ENCODE data around the gene MTERF4.

MTERF4 gene, protein sequence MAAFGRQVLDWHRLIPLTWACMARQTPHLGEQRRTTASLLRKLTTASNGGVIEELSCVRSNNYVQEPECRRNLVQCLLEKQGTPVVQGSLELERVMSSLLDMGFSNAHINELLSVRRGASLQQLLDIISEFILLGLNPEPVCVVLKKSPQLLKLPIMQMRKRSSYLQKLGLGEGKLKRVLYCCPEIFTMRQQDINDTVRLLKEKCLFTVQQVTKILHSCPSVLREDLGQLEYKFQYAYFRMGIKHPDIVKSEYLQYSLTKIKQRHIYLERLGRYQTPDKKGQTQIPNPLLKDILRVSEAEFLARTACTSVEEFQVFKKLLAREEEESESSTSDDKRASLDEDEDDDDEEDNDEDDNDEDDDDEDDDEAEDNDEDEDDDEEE

DNA sequence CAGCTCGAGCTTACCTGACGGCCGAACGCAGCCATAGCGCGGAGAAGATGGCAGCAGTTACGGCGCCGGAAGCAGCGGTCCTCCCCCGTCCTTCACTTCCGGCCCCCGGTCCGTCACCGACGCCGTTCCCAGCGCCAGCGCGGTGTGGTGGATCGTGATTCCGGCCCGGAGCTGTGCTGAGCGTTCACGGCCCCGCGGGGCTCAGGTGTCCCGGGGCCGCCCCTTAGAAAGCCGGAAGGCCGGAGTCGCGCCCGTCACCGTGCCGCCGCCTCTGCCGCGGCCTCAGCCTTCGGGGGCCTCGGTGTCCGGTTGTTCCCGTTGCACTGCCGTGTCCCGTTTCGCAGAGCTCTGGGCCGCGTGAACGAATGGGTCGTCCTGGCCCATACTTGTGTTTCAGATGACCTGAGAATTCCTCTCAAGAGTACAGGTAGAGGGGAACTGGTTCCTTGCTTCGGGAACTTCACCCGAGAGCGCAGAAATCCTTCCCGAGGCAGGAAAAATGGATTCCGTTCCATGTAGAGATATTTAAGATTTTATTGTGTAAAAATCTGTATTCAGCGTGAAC lies at the start of gene MTERF4:
Gene MTERF4 (minus strand): TSS at position 49 of the 565 bp plus-strand sequence. CDS start 14 bp downstream, at position 35.
- intact Hi-C loops (cut with DNase I), result loop anchor here (2.0 kb wide), 1 partner anchor 48 kb away; the partner anchor contains the start of gene PPP1R7

DNA sequence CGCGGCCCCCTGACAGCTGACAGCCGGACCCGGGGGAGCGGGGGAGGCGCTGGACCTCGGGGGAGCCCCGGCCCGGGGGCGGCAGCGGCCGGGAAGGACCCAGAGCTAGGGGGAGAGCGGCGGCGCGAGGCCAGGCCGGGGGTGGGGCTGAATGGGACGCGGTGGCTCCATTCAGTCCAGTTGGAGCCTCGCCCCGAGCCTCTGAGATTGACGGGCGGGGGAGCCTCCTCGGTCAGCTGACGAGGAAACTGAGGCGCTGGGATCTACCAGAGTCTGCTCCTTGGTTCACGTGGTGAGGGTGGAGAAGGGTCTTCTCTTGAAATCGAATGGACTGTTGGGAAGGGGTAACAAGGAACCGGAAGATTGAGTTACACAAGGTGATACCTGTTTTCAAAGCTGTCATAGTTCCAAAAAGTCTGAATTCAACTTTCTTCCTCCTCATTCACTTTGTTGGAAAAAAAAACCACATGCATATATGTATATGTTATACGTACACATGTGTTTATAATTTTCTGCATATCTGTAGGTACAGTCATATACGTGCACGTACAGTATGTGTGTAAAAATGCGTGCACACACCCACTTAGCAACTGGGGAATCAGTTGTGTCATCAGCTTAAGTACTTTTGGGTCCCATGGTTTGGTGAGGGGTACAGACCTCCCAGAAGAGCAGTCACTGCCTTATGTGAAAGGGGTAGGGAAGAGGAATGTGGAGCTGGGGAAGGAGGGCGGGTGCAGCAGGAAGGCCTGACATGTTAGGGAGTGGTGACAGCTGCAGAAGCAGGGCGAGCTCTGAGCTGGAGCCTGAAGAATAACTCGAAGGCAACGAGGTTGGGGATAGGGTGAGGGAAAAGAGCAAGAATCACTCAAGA lies 48.8 kb upstream of the MTERF4 start:
- intact Hi-C loops (cut with DNase I), result loop anchor here (2.0 to 10.0 kb wide), 2 partner anchors 48 to 84 kb away; partner anchors contain the start of gene MTERF4
- peak in 9 of 10 donors; percentile 28 to 89 (median 48) for DNase-seq

More for the DNA sequence above, at the start of gene MTERF4:
- DNase-seq, result peak; percentile 79 to 98 (median 89)

DNA sequence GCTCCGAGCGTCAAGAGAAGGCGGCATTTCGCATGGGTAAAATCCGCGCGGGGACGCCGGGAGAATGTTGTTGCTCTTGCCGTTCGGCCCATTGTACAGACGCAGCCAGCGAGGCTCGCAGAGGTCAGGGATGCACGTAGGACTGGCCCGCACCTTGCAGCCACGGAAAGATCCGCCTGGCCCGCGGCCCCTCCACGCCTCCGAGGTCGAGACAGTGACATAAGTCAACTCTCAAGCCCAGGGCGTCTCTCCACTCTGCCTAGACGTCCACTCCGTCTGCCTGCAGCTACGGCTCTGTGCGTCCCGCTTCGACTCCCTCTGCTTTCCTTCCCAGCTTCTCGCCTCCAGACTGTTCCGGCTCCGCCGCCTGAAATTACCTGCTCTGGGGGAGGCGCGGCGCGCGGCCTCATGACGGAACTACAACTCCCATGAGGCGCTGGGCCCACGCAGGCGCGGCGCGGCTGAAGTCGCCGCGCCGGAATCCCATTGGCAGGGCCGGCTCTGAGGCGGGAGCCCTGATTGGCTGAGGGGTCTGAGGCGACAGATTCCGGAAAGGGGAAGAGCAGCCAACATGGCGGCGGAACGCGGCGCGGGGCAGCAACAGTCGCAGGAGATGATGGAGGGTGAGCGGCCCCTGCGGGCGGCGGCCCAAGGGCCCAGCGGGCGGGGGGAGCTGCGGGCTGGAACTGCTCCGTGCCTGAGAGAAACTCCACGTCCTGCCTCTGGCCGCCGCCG lies 48.0 kb upstream of the MTERF4 start, which contains the start of gene PPP1R7:
Gene PPP1R7 (plus strand): TSS at position 543 of the 735 bp plus-strand sequence. CDS start 29 bp downstream, at position 572.
- peak; percentile 90 to 99 (median 94) for DNase-seq
- intact Hi-C loops (cut with DNase I), result loop anchor here (2.0 to 10.0 kb wide), 2 partner anchors 47 to 85 kb away; partner anchors contain the start of gene MTERF4

DNA sequence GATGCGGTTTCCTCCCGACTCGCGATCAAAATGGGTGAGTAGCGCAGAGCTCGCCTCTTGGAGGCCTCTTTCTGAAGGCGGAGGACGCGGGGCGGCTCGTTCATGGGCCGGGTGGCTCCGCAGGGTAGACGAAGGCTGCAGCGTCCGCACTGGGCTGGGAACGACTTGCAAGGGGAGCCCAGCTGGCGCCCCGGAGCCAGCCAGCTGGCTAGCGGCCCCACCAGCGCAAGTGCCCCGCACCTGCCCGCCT lies 47.5 kb upstream of the MTERF4 start:
- no peak for DNase-seq
- intact Hi-C loops (cut with DNase I), result no loop called here

DNA sequence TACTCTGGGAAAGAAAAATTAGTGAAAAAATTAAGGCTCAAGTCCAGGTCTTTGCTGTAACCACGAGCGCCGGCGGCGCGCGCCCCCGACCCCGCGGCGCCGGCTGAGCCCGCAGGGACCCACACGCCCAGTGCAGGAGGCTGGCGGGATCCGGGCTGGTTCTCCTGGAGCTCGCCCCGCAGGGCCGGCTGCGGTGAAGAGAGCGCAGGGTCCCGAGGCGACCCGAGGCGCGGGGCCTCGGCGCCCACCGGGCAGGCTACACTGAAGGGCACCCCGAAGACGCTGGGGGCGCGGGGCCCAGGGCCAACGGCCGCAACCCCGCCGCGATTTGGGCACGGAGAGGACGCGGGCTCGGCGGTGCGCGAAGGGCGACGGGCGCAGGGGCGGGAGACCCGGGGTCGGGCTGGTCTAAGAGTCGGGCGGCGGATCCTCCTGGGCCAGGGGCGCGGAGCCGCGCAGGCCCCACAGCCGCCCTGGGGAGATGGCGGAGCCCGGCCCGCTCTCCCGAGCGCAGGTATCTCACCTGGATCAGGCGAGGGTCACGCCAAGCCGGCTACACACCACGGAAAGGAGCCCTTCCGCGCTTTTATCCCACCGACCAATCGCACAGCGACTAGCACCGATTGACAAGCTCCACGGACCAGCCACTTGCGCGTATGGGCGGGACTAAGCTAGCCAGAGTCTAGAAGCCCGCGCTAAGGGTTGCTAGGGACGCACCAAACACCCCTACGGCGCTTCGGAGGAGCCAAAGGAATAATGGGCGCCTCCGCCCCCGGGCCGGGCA lies 47.0 kb upstream of the MTERF4 start, which contains the start of gene PASK:
Gene PASK (minus strand): TSS at position 582 of the 784 bp plus-strand sequence. CDS start 6,440 bp downstream, outside the sequence.
- DNase-seq, result peak; percentile 91 to 100 (median 96)
- intact Hi-C loops (cut with DNase I), result no loop called here

DNA sequence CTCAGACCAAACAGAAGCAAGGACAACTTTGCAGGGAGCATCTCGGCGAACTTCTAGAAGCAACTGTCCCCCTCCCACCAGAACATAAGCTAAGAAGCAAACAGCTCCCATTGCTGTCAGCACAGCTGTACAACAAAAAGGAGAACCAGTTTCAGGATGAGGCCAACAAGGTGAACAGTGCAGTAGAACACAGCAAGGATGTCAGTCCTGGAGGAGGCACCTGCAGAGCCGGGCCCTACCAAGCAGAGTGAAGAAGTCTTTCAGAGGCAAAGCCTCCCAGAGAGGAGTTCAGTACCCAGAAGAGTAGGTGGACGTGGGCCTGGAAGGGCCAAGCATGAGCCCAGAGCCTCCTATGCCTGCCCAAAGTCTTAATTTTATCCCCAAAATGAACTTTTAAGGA lies 46.2 kb upstream of the MTERF4 start:
- intact Hi-C loops (cut with DNase I), result no loop called here
- DNase-seq, result peak in 1 of 10 donors; percentile 23

DNA sequence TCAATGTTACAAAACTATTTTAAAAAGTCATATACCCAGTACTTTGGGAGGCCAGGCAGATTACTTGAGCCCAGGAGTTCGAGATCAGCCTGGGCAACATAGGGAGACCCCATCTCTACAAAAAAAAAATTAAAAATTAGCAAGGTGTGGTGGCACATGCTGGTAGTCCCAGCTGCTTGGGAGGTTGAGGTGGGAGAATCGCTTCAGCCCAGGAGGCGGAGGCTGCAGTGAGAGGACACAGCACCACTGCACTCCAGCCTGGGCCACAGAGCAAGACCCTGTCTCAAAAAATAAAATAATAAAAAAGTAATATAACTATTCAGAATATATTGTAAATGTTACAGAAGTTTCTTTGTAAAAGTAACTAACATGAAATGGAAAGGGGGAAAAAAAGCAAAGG lies 45.2 kb upstream of the MTERF4 start:
- DNase-seq, result peak in 3 of 10 donors; percentile 25 to 75 (median 39)
- intact Hi-C loops (cut with DNase I), result no loop called here

DNA sequence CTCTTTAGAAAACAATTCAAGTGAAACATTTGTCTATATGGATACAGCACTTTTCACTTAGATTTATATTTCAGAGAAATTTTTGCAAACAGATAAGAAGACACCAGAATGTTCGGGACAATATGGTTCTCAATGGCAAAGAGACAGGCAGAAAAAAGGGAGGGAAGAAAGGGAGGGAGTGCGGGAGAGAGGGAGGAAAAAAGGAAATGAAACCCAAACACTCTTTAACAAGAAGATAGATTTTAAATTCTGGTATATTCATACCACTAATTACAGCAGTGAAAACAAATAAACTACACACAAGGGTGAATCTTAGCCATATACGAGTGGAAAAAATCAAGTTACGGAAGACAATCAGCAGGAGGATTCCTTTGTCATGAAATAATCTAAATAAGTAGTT lies 44.2 kb upstream of the MTERF4 start:
- intact Hi-C loops (cut with DNase I), result no loop called here
- no peak for DNase-seq

DNA sequence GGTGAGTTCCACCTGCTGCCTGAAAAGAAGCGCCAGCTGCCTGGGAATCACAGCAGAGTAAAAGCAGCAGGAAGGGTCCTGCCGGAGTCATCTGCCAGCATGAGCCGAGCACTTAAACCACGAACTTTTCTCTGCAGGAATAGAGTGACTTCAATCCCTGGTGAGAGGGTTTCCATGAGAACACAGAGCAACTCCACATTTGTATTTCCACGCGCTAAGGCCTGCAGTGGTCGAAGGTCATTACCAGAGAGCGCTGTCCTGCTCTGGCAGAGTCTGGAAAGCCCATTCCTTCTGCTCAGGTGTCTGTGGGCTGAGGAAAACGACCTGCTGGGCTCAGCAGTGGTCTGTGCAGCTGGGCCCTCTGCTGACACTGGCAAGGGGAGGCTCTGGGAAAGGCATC lies 40.5 kb upstream of the MTERF4 start:
- DNase-seq, result peak in 2 of 10 donors; percentile 12 to 18
- intact Hi-C loops (cut with DNase I), result no loop called here

DNA sequence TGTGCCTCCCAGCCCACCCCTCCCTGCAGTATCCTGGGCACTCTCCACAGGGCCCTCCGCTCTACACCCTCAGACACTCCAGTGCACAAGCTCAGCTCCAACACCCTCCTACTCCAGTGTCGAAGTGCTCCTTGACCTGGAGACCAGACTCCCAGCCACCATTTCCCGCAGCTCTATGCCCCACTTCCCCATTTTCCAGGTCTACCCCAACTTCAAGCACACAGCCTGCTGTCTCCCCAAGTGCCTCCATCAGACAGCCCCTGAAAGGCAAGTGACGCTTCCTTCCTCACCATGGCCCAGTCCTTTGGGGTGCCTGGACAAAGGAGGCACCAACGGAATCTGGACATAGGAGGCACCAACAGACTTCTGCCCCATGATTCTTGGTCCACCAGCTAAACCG lies 40.0 kb upstream of the MTERF4 start:
- DNase-seq, result peak in 1 of 10 donors; percentile 21
- intact Hi-C loops (cut with DNase I), result no loop called here

DNA sequence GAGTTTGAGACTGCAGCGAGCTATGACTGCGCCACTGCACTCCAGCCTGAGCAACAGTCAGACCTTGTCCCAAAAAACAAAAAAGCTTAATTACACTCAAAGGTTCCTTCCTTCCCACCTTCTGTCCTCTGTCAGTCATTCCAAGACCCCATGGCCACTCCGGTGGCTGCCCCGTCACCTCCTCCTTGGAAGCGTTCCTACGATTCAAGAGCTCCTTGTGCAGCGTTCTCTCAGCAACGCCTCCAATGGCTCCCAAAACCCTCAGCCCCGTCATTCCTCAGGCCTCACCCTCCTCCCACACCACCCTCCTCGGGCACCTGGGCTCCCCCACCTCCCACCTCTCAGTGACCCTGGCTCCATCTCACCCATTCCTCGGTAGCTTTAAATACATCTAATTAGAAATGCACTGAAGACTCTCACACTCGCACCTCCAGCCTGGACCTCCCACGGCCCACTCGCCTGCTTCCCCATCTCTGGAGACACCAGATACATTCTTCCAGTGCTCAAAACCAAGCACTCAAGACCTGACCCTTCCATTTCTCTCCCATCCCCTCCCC lies 39.2 kb upstream of the MTERF4 start:
- DNase-seq, result peak in 1 of 10 donors; percentile 26

DNA sequence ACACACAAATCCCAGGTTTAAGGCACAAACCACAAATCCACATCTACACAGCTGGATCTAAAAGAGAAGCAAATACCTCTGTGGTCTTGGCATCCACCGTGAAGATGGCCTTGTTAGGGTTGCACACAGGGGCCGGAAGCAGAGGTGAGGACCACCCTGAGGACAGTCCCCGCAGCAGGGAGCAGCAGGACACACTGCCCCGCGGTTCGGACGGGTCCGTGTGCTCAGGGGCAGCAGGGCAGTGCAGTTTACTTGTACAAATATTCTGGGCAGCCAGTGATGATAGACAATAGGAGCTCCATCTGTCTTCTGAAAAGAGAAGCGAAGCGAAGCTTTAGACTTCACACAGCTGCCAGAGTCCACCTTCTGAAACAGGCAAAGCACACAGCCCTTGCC lies 38.4 kb upstream of the MTERF4 start:
- intact Hi-C loops (cut with DNase I), result no loop called here
- peak in 1 of 10 donors; percentile 36 for DNase-seq

More for the DNA sequence above, 39.2 kb upstream of the MTERF4 start:
- intact Hi-C loops (cut with DNase I), result no loop called here

DNA sequence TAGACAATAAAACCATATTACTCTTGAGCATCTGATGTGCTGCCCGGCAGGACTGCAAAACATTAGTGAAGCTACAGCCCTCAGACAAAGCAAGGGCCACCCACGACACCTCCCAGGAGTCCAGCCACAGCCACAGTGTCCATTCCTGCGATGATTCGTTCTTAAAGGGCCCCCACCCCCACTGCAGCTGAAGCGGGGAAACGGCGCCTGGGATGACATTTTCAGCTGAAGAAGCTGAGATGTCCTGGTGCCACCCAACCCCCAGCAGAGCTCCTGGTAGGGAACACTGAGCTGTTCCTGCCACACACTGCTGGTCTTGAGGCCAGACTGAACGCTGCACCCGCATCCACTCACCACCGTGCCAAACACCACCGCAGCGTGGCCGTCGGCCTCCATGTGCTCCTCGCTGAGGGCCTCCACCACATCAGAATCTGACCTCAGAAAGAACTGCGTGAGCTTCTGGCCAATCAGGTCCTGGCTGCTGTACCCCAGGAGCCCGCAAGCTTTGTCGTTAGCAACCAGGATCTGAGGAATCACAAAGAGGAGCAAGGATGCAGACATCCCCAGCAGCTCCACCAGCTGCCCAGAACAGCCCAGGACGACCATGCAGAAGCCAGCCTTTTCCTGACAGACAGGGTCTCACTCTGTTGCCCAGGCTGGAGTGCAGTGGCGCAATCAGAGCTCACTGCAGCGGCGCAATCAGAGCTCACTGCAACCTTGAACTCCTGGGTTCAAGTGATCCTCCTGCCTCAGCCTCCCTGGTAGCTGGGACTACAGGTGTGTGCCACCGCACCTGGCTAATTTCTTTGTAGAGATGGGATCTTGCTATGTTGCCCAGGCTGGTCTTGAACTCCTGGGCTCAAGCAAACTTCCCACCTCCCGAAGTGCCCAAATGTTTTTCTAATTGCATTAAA lies 37.7 kb upstream of the MTERF4 start:
- intact Hi-C loops (cut with DNase I), result no loop called here
- DNase-seq, result peak in 2 of 10 donors; percentile 49 to 53

DNA sequence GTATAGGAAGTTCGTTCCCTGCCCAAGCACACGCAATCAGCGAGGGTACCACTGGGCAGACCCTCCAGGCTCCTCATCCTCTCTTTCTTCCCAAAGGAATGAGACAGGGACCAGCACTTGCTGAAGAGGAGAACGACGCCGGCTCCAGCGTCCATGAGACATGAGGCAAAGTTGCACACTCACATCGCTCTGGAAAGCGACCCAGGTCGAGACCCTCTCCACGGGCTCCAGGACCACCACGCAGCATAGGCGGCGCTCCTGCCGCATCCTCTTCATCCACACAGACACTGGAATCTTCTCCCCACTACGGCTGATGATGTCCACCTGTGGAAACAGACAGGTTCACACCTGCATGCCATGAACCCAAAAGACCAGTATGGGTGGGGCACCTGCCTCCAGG lies 36.4 kb upstream of the MTERF4 start:
- intact Hi-C loops (cut with DNase I), result no loop called here
- peak in 1 of 10 donors; percentile 13 for DNase-seq

DNA sequence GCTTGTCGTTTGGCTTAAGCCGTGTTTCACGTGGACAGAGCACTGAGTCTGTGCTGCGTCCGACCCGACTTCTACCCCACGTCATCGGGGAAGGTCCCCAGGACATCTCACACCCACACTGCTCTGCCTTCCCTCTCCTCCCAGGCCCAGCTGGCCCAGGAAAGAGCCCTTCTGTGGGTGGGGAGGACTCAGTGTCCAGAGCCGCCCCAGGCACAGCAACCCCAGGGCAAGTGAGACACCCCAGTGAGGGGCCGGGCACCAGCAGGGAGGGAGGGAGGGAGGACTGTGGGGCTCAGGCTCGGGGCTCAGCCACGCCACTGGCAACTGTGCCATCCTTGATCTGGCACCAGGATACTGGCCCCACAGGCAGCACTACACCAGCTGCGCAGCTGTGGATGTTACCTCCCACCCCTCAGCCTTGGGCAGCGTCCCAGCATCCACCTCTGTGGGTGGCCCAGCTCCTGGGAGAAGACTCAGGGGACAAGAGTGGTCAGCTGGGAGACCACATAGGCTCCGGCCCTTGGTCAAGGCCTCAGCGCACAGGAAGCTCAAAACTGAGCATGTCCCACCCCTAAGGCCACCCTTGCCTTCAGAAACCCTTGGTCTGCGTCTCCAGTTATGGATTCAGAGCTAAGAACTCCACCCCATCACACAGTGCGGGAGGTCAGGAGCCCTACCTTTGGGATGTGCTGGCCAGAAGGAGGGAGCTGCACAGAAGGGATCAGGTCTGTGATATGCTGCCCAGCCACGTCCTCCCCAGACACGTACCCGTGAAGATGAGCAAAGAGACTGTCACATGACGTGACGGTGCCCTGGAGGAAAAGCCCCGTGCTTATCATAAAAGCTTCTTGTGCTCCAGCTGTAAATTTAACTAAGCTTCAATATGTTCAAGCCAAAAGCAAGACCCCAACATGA lies 35.4 kb upstream of the MTERF4 start:
- DNase-seq, result peak in 1 of 10 donors; percentile 76
- intact Hi-C loops (cut with DNase I), result no loop called here

DNA sequence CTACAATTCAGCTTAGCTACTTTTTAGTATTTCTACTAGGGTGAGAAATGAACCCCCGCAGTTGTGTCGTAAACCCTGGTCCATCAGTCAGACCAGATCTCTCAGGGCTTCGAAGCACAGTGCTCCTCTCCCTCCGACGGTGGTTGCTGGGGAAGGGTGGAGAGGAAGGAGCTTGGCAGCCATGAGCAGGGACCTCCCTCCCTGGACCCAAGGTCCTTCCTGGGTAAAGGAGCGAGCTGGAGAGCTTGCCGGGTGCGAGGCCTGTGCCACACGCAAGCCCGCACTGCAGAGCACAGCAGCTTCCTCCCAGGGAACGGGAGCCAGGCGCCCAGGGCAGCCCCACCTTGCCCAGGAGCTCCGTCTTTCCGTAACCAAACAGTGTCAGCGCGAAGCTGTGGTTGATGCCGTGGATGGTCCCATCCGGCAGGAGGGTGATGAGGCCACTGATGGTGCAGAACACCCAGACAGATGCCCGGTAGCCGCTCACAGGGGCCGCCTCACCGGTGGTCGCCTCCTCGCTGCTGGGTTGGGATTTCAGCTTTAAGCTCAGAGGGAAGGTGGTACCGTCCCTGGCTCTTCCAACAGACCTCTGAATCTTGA lies 34.7 kb upstream of the MTERF4 start:
- peak in 1 of 10 donors; percentile 53 for DNase-seq

More for the DNA sequence above, 34.7 kb upstream of the MTERF4 start:
- intact Hi-C loops (cut with DNase I), result no loop called here

All from posterior cingulate gyrus (tissue), 11 donors.